Nephron (organoid): ENCODE measurements around the gene ARHGEF37.
A peak's percentile ranks its signal among the peaks of the same experiment; 100 is the strongest.
"Not testable (repeated sequence)": the region's sequence is repeated elsewhere in the genome, so short reads cannot be mapped to it uniquely, and the experiment has no call there.

ENCODE experiments used
- H3K27ac Mint-ChIP-seq, 3 experiments: 2 replicates each; pipeline ENCODE4 v1.8.0; 2020; ENCODE audit warnings: mixed read lengths in 3 of 3, mild to moderate bottlenecking in 2 of 3, moderate library complexity in 1 of 3
- H3K27me3 Mint-ChIP-seq: 2 replicates; pipeline ENCODE4 v1.8.0; 2021; ENCODE audit warnings: low read depth, mild to moderate bottlenecking, moderate library complexity, mixed read lengths
- H3K36me3 Mint-ChIP-seq: 2 replicates; pipeline ENCODE4 v1.8.0; 2020; ENCODE audit warnings: low read depth, mixed read lengths
- H3K4me1 Mint-ChIP-seq: 2 replicates; pipeline ENCODE4 v1.8.0; 2020; ENCODE audit warnings: mixed read lengths
- H3K4me3 Mint-ChIP-seq, 3 experiments: 2 replicates each; pipeline ENCODE4 v1.8.0; 2020; ENCODE audit warnings: mild to moderate bottlenecking in 3 of 3, mixed read lengths in 3 of 3, moderate library complexity in 2 of 3
- H3K9me3 Mint-ChIP-seq: 2 replicates; pipeline ENCODE4 v1.8.0; 2020; ENCODE audit warnings: mixed read lengths
- TF ChIP-seq, protein P1 (sequence below), 3 experiments: fragments of 200-600 bp; sonication (generic); IDR thresholded peaks; one replicate each; pipeline ENCODE4 v1.5.0; 2021; ENCODE audit warnings: antibody characterized with exemption in 3 of 3; ENCODE audit not compliant: unreplicated experiment in 3 of 3

Gene ARHGEF37

DNA sequence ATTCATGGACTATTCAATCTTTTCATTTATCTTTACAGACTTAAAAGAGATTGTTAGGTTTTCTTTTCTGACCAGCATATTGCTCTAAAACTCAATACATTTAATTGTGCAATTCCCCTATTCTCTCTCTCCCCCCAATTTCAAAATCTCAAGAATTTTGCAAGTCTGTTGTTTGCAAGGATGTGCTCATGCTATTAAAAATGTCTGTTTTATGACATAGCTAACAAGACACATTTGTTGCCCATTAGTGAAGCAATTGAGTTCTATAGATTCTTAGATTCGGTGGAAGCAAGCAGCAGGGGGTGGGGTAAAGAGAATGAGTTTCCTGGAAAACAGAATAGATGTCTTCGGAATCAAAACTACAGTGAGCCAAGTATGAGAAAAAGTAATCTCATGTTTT, 21.6 kb upstream of the ARHGEF37 start:
- no peaks in the 10 kb centered on the region for H3K36me3 Mint-ChIP-seq
- H3K9me3 Mint-ChIP-seq = no peaks in the 10 kb centered on the region
- TF ChIP-seq, protein P1, sequence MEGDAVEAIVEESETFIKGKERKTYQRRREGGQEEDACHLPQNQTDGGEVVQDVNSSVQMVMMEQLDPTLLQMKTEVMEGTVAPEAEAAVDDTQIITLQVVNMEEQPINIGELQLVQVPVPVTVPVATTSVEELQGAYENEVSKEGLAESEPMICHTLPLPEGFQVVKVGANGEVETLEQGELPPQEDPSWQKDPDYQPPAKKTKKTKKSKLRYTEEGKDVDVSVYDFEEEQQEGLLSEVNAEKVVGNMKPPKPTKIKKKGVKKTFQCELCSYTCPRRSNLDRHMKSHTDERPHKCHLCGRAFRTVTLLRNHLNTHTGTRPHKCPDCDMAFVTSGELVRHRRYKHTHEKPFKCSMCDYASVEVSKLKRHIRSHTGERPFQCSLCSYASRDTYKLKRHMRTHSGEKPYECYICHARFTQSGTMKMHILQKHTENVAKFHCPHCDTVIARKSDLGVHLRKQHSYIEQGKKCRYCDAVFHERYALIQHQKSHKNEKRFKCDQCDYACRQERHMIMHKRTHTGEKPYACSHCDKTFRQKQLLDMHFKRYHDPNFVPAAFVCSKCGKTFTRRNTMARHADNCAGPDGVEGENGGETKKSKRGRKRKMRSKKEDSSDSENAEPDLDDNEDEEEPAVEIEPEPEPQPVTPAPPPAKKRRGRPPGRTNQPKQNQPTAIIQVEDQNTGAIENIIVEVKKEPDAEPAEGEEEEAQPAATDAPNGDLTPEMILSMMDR (IDR thresholded peaks at IDR 0.05; ENCODE audit: unreplicated experiment in 3 of 3) = no peak
- H3K27ac Mint-ChIP-seq = peak overlapping the region in 2 of 3 experiments; percentile 24 to 27
- H3K27me3 Mint-ChIP-seq = no peaks in the 10 kb centered on the region
- H3K4me1 Mint-ChIP-seq = peaks cover 20% of the 10 kb centered on the region
- H3K4me3 Mint-ChIP-seq = no peak overlapping the region

DNA sequence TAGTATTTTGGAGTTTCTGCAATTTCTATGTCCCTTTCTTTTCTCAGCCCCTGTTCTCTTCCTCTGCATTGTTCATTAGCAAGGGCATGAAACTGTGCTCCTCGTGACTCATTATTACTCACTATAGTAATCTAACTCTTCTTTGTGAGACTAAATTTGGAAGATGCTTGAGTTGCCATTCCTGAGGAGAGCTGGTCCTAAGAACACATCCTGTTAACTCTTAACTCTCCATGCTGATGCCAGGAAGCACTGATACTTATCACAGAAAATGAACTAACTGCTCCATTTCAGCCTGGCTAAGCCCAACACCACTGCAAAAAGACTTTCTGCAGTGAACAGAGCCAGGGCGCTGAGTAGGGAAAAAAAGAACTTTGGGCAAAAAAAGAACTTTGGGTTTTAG, 19.4 kb upstream of the ARHGEF37 start:
- Mint-ChIP-seq H3K9me3 (no peaks in the 10 kb centered on the region), H3K36me3 (no peaks in the 10 kb centered on the region), H3K4me3 (no peak overlapping the region), H3K4me1 (peaks cover 20% of the 10 kb centered on the region), H3K27me3 (no peaks in the 10 kb centered on the region), H3K27ac (peak overlapping the region; percentile 78 to 92 (median 88))
- TF ChIP-seq, protein P1 (IDR thresholded peaks at IDR 0.05; ENCODE audit: unreplicated experiment in 3 of 3) = no peak

DNA sequence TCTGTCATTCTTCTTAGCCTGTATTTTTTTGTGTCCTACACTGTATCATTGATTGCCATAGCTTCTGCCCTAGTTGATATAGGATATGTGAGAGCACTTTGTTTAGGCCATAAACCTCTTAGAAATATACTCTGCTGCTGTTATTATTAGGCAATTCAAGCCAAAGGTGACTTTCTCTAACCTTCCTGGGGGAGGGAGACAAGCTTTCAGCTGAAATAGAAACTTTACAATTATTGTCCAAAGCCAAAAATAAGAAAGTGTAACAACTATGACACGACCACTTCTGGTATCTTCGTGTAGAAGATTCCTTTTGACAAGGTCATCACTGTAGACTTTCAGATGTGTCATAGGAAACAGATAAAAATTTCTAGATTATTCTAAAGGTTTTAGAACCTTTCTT, 17.8 kb upstream of the ARHGEF37 start:
- H3K4me1 Mint-ChIP-seq = peaks cover 20% of the 10 kb centered on the region
- no peaks in the 10 kb centered on the region for H3K36me3 Mint-ChIP-seq
- TF ChIP-seq, protein P1 (IDR thresholded peaks at IDR 0.05; ENCODE audit: unreplicated experiment in 3 of 3) = no peak
- H3K4me3 Mint-ChIP-seq = no peak overlapping the region
- no peaks in the 10 kb centered on the region for H3K27me3 Mint-ChIP-seq
- H3K27ac Mint-ChIP-seq = peak overlapping the region; percentile 62 to 80 (median 70)
- no peaks in the 10 kb centered on the region for H3K9me3 Mint-ChIP-seq

DNA sequence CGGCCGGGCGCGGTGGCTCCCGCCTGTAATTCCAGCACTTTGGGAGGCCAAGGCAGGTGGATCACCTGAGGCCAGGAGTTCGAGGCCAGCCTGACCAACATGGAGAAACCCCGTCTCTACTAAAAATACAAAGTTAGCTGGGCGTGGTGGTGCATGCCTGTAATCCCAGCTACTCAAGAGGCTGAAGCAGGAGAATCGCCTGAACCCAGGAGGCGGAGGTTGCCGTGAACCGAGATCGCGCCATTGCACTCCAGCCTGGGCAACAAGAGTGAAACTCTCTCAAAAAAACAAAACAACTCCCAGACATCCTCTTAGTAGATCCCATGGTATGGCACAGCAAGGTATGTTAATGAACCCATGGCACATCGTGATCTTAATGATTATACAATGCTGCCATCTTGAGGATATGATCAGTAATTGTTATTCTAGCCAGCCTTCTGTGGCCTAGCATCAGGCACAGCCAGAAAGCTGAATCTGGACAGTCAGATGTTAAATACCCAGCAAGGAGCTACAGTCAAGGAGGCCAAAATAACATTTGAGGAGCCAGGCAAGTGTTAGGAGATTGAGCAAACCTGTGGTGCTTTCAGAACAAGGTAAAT, 16.7 kb upstream of the ARHGEF37 start:
- H3K27me3 Mint-ChIP-seq, H3K36me3 Mint-ChIP-seq, H3K9me3 Mint-ChIP-seq, H3K4me3 Mint-ChIP-seq: not testable (repeated sequence)
- TF ChIP-seq, protein P1 (IDR thresholded peaks at IDR 0.05; ENCODE audit: unreplicated experiment in 3 of 3) = peak; percentile 59 to 71 (median 65)
- H3K4me1 Mint-ChIP-seq = peaks cover 20% of the 10 kb centered on the region
- peak overlapping the region; percentile 2 to 19 (median 9) for H3K27ac Mint-ChIP-seq

DNA sequence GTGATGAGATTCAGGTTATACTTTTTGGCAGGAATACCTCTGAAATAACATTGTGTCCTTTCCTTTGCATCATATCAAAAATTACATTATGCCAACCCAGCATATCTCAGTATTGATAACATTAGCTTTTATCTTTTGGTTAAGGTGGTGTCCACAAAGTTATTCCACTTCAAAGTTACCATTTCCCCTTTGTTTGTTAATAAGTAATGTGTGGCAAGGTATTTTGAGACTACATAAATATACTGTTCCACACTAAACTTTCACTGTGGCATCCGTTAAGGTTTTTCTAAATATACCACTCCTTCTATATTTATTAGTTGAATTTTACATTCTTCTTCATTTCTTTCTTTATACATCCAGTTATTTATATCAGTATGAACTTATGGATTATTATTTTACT, 14.1 kb upstream of the ARHGEF37 start:
- Mint-ChIP-seq H3K27ac (no peak overlapping the region), H3K4me3 (no peak overlapping the region), H3K36me3 (no peaks in the 10 kb centered on the region)

DNA sequence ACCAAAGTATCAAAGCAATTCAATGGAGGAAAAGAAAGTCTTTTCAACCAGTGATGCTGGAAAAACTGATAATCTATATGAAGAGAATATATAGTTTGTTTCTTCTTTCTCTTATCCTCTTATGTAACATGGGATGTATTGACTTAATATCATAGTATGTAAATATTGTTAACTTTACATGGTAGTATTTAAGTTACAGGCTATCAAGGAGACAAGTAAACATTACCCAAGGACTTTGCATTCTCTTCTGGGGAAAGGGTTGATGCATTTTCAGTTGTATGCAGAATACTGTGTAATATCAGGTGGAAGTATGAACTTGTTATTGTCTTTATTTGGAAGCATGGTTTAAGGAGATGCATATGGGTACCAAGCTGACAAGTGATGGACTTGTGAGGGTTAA, 9.1 kb upstream of the ARHGEF37 start:
- TF ChIP-seq, protein P1 (IDR thresholded peaks at IDR 0.05; ENCODE audit: unreplicated experiment in 3 of 3) = no peak
- H3K4me3 Mint-ChIP-seq = no peak overlapping the region
- no peaks in the 10 kb centered on the region for H3K9me3 Mint-ChIP-seq
- no peak overlapping the region for H3K27ac Mint-ChIP-seq
- no peaks in the 10 kb centered on the region for H3K4me1 Mint-ChIP-seq
- no peaks in the 10 kb centered on the region for H3K36me3 Mint-ChIP-seq
- H3K27me3 Mint-ChIP-seq = no peaks in the 10 kb centered on the region

More for the DNA sequence above, 14.1 kb upstream of the ARHGEF37 start:
- TF ChIP-seq, protein P1 (IDR thresholded peaks at IDR 0.05; ENCODE audit: unreplicated experiment in 3 of 3) = no peak
- peaks cover 11% of the 10 kb centered on the region for H3K4me1 Mint-ChIP-seq
- H3K27me3 Mint-ChIP-seq = no peaks in the 10 kb centered on the region
- no peaks in the 10 kb centered on the region for H3K9me3 Mint-ChIP-seq
